ENCODE results near the gene CCDC158.

Gene CCDC158

DNA sequence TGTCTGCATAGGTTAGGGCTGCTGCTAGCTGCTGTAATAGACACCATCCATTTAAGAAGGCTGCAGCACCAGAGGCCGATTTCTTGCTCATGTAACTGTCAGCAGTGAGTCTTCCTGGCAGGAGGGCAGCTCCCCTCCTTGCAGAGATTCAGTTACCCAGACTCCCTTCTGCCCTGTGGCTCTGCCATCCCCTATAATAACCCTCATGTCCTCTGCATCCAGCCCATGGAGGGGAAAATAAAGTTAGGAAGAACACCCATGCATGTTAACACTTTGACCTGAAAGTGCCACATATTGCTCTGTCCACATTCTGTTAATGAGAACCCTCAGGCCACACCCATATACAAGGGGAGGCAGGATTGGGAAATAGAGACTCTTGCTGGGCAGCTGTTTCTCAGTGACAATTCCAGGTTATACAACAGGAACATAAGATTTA is 109.0 kb downstream of the CCDC158 start:
- Histone ChIP-seq H3K9ac (ENCODE audit: low read length) (no peak overlapping the region), H3K9me3 (ENCODE audit: insufficient read depth, low read length) (no peaks in the 10 kb centered on the region), H2AFZ (ENCODE audit: low read depth, low read length, severe bottlenecking) (no peak overlapping the region), H3K4me3 (ENCODE audit: insufficient read depth, low read length, poor library complexity, severe bottlenecking) (no peak overlapping the region), H3K4me2 (ENCODE audit: low read depth, low read length, poor library complexity, severe bottlenecking) (no peak overlapping the region), H4K20me1 (ENCODE audit: low read depth, low read length) (no peaks in the 10 kb centered on the region), H3K79me2 (ENCODE audit: insufficient read depth, low read length) (no peaks in the 10 kb centered on the region), H3K9me2 (replicated peaks; ENCODE audit: insufficient read depth, low read length) (no peaks in the 10 kb centered on the region), H3K27me3 (ENCODE audit: low read length) (no peaks in the 10 kb centered on the region), H3K27ac (ENCODE audit: low read depth, low read length) (no peak overlapping the region), H3K36me3 (ENCODE audit: low read length) (no peaks in the 10 kb centered on the region), H3F3A (ENCODE audit: insufficient read depth) (no peaks in the 10 kb centered on the region)
- TF ChIP-seq, protein P1, sequence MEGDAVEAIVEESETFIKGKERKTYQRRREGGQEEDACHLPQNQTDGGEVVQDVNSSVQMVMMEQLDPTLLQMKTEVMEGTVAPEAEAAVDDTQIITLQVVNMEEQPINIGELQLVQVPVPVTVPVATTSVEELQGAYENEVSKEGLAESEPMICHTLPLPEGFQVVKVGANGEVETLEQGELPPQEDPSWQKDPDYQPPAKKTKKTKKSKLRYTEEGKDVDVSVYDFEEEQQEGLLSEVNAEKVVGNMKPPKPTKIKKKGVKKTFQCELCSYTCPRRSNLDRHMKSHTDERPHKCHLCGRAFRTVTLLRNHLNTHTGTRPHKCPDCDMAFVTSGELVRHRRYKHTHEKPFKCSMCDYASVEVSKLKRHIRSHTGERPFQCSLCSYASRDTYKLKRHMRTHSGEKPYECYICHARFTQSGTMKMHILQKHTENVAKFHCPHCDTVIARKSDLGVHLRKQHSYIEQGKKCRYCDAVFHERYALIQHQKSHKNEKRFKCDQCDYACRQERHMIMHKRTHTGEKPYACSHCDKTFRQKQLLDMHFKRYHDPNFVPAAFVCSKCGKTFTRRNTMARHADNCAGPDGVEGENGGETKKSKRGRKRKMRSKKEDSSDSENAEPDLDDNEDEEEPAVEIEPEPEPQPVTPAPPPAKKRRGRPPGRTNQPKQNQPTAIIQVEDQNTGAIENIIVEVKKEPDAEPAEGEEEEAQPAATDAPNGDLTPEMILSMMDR (IDR thresholded peaks at IDR 0.05; ENCODE audit: insufficient read depth, low read length, poor library complexity, severe bottlenecking): no peak
- no peak for TF ChIP-seq EZH2phosphoT487 (conservative IDR thresholded peaks at IDR 0.05; ENCODE audit: low read length)

DNA sequence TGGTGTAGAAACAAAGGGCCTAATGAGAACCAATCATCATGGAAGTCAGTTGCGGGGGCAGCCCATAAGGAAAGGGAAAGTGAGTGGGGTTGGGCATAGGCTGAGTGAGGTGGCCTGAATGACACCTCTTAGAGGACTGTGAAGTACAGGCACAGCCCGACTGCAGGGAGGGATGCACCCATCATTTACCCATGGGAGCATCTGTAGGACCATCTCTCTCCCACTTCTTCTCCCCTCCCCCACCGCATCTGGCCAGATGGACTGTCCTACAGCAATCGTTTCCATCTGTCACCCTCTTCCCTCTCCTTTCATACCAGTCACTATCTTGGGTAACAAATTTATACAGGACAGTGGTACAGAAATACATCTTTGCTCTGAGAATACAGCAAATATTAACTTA is 110.3 kb downstream of the CCDC158 start:
- Histone ChIP-seq H2AFZ (ENCODE audit: low read depth, low read length, severe bottlenecking) (no peak overlapping the region), H3K4me2 (ENCODE audit: low read depth, low read length, poor library complexity, severe bottlenecking) (no peak overlapping the region), H3F3A (ENCODE audit: insufficient read depth) (no peaks in the 10 kb centered on the region), H3K9ac (ENCODE audit: low read length) (no peak overlapping the region), H3K27me3 (ENCODE audit: low read length) (no peaks in the 10 kb centered on the region), H3K36me3 (ENCODE audit: low read length) (no peaks in the 10 kb centered on the region), H3K9me3 (ENCODE audit: insufficient read depth, low read length) (no peaks in the 10 kb centered on the region), H3K9me2 (replicated peaks; ENCODE audit: insufficient read depth, low read length) (no peaks in the 10 kb centered on the region), H4K20me1 (ENCODE audit: low read depth, low read length) (no peaks in the 10 kb centered on the region), H3K27ac (ENCODE audit: low read depth, low read length) (no peak overlapping the region), H3K79me2 (ENCODE audit: insufficient read depth, low read length) (no peaks in the 10 kb centered on the region), H3K4me3 (ENCODE audit: insufficient read depth, low read length, poor library complexity, severe bottlenecking) (no peak overlapping the region)
- TF ChIP-seq EZH2phosphoT487 (conservative IDR thresholded peaks at IDR 0.05; ENCODE audit: low read length): no peak
- TF ChIP-seq, protein P1 (IDR thresholded peaks at IDR 0.05; ENCODE audit: insufficient read depth, low read length, poor library complexity, severe bottlenecking): no peak

DNA sequence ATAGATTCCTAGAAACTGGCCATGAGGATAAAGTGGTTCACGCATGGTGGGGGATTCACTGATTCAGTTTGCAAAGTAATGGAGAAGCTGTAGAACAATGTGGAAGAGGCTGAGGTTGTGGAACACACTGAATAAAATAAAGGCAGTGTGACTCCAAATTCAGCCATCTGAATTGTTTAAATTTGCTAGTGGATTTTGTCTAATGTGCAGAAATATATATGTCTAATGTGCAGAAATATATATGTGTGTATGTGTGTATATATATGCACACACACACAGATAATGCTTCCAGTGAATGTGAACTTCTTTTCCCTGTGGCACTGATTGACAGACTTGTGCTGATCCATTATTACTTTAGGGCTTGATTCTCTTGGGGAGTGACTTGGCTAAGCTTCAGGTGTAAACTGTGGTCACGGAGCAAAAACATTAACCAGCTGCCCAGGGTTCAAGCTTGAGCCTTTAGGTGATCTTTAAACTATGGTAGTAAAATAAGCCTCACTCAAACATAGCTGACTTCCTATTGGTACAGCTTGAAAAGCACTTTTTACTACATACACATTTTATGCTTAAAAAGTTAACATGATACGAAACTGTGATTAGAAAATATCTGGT is 110.9 kb downstream of the CCDC158 start:
- H3K79me2 ChIP-seq (ENCODE audit: insufficient read depth, low read length): no peaks in the 10 kb centered on the region

More for the DNA sequence above, 110.9 kb downstream of the CCDC158 start:
- no peaks in the 10 kb centered on the region for H4K20me1 ChIP-seq (ENCODE audit: low read depth, low read length)
- no peak overlapping the region for H3K4me3 ChIP-seq (ENCODE audit: insufficient read depth, low read length, poor library complexity, severe bottlenecking)
- no peak overlapping the region for H3K9ac ChIP-seq (ENCODE audit: low read length)
- no peak overlapping the region for H2AFZ ChIP-seq (ENCODE audit: low read depth, low read length, severe bottlenecking)
- H3K9me3 ChIP-seq (ENCODE audit: insufficient read depth, low read length): no peaks in the 10 kb centered on the region
- no peak for TF ChIP-seq EZH2phosphoT487 (conservative IDR thresholded peaks at IDR 0.05; ENCODE audit: low read length)
- TF ChIP-seq, protein P1 (IDR thresholded peaks at IDR 0.05; ENCODE audit: insufficient read depth, low read length, poor library complexity, severe bottlenecking): no peak
- H3K36me3 ChIP-seq (ENCODE audit: low read length): no peaks in the 10 kb centered on the region
- H3K27me3 ChIP-seq (ENCODE audit: low read length): no peaks in the 10 kb centered on the region
- no peaks in the 10 kb centered on the region for H3K9me2 ChIP-seq (replicated peaks; ENCODE audit: insufficient read depth, low read length)
- no peaks in the 10 kb centered on the region for H3F3A ChIP-seq (ENCODE audit: insufficient read depth)
- no peak overlapping the region for H3K27ac ChIP-seq (ENCODE audit: low read depth, low read length)
- no peak overlapping the region for H3K4me2 ChIP-seq (ENCODE audit: low read depth, low read length, poor library complexity, severe bottlenecking)
